ENCODE data around the gene RPTOR.

DNA sequence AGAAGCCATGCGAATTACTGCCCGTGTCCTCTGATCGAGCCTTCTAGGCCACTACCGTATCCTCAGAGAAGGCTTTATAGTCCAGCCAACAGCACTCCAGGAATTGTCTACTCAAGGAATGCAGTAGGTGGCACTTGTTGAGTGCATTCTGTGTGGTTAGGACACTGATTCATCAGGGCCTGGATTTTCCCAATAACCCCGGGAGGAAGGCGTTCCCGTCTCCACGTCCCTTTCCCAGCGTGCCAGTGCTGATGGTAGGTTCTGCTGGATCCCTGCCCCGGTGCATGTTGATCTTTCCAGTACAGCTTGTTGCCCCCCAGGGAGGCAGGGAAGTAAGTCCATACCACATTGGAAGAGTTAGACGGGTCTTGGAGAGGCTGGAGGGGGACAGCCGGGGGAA, 122.2 kb downstream of the RPTOR start:
- TF ChIP-seq MXI1 (conservative IDR thresholded peaks at IDR 0.05; ENCODE audit: poor library complexity, severe bottlenecking) (no peak), EP300 (conservative IDR thresholded peaks at IDR 0.05; ENCODE audit: poor library complexity, severe bottlenecking) (no peak), POLR2AphosphoS5 (IDR thresholded peaks at IDR 0.05) (no peak), RAD21 (conservative IDR thresholded peaks at IDR 0.05) (no peak), EZH2 (IDR thresholded peaks at IDR 0.05; ENCODE audit: borderline replicate concordance, insufficient read depth, low read length, poor library complexity, severe bottlenecking) (no peak), TAF1 (IDR thresholded peaks at IDR 0.05; ENCODE audit: low read depth) (no peak)
- TF ChIP-seq, protein P1, sequence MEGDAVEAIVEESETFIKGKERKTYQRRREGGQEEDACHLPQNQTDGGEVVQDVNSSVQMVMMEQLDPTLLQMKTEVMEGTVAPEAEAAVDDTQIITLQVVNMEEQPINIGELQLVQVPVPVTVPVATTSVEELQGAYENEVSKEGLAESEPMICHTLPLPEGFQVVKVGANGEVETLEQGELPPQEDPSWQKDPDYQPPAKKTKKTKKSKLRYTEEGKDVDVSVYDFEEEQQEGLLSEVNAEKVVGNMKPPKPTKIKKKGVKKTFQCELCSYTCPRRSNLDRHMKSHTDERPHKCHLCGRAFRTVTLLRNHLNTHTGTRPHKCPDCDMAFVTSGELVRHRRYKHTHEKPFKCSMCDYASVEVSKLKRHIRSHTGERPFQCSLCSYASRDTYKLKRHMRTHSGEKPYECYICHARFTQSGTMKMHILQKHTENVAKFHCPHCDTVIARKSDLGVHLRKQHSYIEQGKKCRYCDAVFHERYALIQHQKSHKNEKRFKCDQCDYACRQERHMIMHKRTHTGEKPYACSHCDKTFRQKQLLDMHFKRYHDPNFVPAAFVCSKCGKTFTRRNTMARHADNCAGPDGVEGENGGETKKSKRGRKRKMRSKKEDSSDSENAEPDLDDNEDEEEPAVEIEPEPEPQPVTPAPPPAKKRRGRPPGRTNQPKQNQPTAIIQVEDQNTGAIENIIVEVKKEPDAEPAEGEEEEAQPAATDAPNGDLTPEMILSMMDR (IDR thresholded peaks at IDR 0.05; ENCODE audit: poor library complexity, severe bottlenecking), result no peak
- TF ChIP-seq, protein P2, sequence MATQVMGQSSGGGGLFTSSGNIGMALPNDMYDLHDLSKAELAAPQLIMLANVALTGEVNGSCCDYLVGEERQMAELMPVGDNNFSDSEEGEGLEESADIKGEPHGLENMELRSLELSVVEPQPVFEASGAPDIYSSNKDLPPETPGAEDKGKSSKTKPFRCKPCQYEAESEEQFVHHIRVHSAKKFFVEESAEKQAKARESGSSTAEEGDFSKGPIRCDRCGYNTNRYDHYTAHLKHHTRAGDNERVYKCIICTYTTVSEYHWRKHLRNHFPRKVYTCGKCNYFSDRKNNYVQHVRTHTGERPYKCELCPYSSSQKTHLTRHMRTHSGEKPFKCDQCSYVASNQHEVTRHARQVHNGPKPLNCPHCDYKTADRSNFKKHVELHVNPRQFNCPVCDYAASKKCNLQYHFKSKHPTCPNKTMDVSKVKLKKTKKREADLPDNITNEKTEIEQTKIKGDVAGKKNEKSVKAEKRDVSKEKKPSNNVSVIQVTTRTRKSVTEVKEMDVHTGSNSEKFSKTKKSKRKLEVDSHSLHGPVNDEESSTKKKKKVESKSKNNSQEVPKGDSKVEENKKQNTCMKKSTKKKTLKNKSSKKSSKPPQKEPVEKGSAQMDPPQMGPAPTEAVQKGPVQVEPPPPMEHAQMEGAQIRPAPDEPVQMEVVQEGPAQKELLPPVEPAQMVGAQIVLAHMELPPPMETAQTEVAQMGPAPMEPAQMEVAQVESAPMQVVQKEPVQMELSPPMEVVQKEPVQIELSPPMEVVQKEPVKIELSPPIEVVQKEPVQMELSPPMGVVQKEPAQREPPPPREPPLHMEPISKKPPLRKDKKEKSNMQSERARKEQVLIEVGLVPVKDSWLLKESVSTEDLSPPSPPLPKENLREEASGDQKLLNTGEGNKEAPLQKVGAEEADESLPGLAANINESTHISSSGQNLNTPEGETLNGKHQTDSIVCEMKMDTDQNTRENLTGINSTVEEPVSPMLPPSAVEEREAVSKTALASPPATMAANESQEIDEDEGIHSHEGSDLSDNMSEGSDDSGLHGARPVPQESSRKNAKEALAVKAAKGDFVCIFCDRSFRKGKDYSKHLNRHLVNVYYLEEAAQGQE (IDR thresholded peaks at IDR 0.05; ENCODE audit: borderline replicate concordance), result no peak
